ENCODE data around the gene GOLM1.

DNA sequence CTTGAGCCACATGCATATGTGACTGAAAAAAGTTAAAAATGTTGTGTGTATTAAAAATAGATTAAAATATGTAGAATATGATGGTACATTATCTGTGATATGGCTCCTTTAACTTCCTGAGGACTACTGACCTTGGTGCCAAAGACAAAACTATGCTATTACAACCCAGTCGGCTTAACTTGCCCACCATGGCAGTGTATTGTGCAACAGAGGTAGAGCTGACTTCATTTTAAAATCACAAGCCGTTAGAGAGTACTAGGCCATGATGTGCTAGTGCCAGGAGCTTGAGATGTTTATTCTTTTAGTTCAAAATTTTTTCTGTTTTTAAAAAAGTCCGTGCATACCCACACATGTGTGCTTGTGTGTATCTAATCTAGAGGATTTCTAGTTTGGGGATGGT lies 112.1 kb downstream of the GOLM1 start:
- TF ChIP-seq, protein P1, sequence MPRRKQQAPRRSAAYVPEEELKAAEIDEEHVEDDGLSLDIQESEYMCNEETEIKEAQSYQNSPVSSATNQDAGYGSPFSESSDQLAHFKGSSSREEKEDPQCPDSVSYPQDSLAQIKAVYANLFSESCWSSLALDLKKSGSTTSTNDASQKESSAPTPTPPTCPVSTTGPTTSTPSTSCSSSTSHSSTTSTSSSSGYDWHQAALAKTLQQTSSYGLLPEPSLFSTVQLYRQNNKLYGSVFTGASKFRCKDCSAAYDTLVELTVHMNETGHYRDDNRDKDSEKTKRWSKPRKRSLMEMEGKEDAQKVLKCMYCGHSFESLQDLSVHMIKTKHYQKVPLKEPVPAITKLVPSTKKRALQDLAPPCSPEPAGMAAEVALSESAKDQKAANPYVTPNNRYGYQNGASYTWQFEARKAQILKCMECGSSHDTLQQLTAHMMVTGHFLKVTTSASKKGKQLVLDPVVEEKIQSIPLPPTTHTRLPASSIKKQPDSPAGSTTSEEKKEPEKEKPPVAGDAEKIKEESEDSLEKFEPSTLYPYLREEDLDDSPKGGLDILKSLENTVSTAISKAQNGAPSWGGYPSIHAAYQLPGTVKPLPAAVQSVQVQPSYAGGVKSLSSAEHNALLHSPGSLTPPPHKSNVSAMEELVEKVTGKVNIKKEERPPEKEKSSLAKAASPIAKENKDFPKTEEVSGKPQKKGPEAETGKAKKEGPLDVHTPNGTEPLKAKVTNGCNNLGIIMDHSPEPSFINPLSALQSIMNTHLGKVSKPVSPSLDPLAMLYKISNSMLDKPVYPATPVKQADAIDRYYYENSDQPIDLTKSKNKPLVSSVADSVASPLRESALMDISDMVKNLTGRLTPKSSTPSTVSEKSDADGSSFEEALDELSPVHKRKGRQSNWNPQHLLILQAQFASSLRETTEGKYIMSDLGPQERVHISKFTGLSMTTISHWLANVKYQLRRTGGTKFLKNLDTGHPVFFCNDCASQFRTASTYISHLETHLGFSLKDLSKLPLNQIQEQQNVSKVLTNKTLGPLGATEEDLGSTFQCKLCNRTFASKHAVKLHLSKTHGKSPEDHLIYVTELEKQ (tag by site-specific recombination; IDR thresholded peaks at IDR 0.05; ENCODE audit: borderline replicate concordance): no peak
- TF ChIP-seq ZNF707 (tag by site-specific recombination; IDR thresholded peaks at IDR 0.05) (no peak), ZNF629 (tag by site-specific recombination; IDR thresholded peaks at IDR 0.05) (no peak), ZNF121 (tag by site-specific recombination; IDR thresholded peaks at IDR 0.05) (no peak), ZNF621 (tag by site-specific recombination; IDR thresholded peaks at IDR 0.05) (no peak), ZNF76 (tag by site-specific recombination; IDR thresholded peaks at IDR 0.05; ENCODE audit: borderline replicate concordance, low read depth) (no peak), ZNF366 (tag by site-specific recombination; conservative IDR thresholded peaks at IDR 0.05) (no peak), KLF1 (tag by site-specific recombination; IDR thresholded peaks at IDR 0.05) (no peak)
- TF ChIP-seq, protein P2, sequence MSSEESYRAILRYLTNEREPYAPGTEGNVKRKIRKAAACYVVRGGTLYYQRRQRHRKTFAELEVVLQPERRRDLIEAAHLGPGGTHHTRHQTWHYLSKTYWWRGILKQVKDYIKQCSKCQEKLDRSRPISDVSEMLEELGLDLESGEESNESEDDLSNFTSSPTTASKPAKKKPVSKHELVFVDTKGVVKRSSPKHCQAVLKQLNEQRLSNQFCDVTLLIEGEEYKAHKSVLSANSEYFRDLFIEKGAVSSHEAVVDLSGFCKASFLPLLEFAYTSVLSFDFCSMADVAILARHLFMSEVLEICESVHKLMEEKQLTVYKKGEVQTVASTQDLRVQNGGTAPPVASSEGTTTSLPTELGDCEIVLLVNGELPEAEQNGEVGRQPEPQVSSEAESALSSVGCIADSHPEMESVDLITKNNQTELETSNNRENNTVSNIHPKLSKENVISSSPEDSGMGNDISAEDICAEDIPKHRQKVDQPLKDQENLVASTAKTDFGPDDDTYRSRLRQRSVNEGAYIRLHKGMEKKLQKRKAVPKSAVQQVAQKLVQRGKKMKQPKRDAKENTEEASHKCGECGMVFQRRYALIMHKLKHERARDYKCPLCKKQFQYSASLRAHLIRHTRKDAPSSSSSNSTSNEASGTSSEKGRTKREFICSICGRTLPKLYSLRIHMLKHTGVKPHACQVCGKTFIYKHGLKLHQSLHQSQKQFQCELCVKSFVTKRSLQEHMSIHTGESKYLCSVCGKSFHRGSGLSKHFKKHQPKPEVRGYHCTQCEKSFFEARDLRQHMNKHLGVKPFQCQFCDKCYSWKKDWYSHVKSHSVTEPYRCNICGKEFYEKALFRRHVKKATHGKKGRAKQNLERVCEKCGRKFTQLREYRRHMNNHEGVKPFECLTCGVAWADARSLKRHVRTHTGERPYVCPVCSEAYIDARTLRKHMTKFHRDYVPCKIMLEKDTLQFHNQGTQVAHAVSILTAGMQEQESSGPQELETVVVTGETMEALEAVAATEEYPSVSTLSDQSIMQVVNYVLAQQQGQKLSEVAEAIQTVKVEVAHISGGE (tag by site-specific recombination; conservative IDR thresholded peaks at IDR 0.05; ENCODE audit: low read depth): no peak
- TF ChIP-seq, protein P3, sequence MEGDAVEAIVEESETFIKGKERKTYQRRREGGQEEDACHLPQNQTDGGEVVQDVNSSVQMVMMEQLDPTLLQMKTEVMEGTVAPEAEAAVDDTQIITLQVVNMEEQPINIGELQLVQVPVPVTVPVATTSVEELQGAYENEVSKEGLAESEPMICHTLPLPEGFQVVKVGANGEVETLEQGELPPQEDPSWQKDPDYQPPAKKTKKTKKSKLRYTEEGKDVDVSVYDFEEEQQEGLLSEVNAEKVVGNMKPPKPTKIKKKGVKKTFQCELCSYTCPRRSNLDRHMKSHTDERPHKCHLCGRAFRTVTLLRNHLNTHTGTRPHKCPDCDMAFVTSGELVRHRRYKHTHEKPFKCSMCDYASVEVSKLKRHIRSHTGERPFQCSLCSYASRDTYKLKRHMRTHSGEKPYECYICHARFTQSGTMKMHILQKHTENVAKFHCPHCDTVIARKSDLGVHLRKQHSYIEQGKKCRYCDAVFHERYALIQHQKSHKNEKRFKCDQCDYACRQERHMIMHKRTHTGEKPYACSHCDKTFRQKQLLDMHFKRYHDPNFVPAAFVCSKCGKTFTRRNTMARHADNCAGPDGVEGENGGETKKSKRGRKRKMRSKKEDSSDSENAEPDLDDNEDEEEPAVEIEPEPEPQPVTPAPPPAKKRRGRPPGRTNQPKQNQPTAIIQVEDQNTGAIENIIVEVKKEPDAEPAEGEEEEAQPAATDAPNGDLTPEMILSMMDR (tag by site-specific recombination; IDR thresholded peaks at IDR 0.05): no peak
- TF ChIP-seq, protein P4, sequence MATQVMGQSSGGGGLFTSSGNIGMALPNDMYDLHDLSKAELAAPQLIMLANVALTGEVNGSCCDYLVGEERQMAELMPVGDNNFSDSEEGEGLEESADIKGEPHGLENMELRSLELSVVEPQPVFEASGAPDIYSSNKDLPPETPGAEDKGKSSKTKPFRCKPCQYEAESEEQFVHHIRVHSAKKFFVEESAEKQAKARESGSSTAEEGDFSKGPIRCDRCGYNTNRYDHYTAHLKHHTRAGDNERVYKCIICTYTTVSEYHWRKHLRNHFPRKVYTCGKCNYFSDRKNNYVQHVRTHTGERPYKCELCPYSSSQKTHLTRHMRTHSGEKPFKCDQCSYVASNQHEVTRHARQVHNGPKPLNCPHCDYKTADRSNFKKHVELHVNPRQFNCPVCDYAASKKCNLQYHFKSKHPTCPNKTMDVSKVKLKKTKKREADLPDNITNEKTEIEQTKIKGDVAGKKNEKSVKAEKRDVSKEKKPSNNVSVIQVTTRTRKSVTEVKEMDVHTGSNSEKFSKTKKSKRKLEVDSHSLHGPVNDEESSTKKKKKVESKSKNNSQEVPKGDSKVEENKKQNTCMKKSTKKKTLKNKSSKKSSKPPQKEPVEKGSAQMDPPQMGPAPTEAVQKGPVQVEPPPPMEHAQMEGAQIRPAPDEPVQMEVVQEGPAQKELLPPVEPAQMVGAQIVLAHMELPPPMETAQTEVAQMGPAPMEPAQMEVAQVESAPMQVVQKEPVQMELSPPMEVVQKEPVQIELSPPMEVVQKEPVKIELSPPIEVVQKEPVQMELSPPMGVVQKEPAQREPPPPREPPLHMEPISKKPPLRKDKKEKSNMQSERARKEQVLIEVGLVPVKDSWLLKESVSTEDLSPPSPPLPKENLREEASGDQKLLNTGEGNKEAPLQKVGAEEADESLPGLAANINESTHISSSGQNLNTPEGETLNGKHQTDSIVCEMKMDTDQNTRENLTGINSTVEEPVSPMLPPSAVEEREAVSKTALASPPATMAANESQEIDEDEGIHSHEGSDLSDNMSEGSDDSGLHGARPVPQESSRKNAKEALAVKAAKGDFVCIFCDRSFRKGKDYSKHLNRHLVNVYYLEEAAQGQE (tag by site-specific recombination; IDR thresholded peaks at IDR 0.05): no peak
- TF ChIP-seq, protein P5, sequence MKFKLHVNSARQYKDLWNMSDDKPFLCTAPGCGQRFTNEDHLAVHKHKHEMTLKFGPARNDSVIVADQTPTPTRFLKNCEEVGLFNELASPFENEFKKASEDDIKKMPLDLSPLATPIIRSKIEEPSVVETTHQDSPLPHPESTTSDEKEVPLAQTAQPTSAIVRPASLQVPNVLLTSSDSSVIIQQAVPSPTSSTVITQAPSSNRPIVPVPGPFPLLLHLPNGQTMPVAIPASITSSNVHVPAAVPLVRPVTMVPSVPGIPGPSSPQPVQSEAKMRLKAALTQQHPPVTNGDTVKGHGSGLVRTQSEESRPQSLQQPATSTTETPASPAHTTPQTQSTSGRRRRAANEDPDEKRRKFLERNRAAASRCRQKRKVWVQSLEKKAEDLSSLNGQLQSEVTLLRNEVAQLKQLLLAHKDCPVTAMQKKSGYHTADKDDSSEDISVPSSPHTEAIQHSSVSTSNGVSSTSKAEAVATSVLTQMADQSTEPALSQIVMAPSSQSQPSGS (tag by site-specific recombination; IDR thresholded peaks at IDR 0.05; ENCODE audit: low read depth): no peak
- TF ChIP-seq, protein P6, sequence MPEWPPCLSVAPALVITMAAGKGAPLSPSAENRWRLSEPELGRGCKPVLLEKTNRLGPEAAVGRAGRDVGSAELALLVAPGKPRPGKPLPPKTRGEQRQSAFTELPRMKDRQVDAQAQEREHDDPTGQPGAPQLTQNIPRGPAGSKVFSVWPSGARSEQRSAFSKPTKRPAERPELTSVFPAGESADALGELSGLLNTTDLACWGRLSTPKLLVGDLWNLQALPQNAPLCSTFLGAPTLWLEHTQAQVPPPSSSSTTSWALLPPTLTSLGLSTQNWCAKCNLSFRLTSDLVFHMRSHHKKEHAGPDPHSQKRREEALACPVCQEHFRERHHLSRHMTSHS (tag by site-specific recombination; IDR thresholded peaks at IDR 0.05): no peak

All from HEK293 (cell line).